Esophagus squamous epithelium (tissue), 4 donors: ENCODE data around the gene GABBR2.

Experiments
- CTCF ChIP-seq, 6 experiments: fragments of 450-650 bp in 4 of 6; fragments of 200-600 bp in 2 of 6; sonication (generic) in 2 of 6; IDR thresholded peaks; one replicate each; pipeline ENCODE4 v1.5.1; 2016 to 2019; ENCODE audit warnings: antibody characterized with exemption in 6 of 6, mild to moderate bottlenecking in 4 of 6, moderate library complexity in 4 of 6
- POLR2A ChIP-seq, 4 donors: fragments of 450-650 bp; IDR thresholded peaks; one replicate each; pipeline ENCODE4 v1.6.1; 2017; ENCODE audit warnings: antibody characterized with exemption in 4 of 4, mild to moderate bottlenecking in 4 of 4, moderate library complexity in 3 of 4

GRCh38 chr9:98331536-98332259 lies 377.0 kb downstream of the GABBR2 start:
- no peak for TF ChIP-seq CTCF (IDR thresholded peaks at IDR 0.05)
- no peak for TF ChIP-seq POLR2A (IDR thresholded peaks at IDR 0.05)
